HTERT RPE-1 (cell line): ENCODE data around the gene NEDD4L.
"Not testable (repeated sequence)": the region's sequence is repeated elsewhere in the genome, so short reads cannot be mapped to it uniquely, and the experiment has no call there.

ENCODE experiments used
- in situ Hi-C: fragments of 300-500 bp; cut with MboI; formaldehyde crosslinking; loops from 4 replicates; pipeline ENCODE4 v1.14.3; 2020; ENCODE audit warnings: low sequenced_read_pairs

NEDD4L gene

DNA sequence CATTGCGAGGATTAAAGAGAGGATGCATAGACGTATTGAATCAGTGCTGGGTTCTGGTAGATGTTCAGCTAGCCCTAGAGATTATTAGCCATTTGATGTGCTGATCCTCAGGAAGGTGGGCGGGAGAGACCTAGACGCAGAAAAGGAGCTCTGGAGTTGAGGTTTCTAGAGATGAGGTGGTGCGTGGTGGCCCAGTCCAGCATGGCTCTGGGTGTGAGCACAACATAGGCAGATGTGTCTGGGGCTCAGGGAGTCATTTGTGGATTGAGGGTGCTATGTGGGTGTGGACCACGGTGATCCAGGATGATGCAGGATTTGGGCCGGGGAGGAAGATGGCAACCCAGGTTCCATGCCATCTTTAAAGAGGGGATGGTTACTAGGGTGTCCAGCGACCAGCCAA is 102.1 kb downstream of the NEDD4L start:
- in situ Hi-C loops, result no loop called here

DNA sequence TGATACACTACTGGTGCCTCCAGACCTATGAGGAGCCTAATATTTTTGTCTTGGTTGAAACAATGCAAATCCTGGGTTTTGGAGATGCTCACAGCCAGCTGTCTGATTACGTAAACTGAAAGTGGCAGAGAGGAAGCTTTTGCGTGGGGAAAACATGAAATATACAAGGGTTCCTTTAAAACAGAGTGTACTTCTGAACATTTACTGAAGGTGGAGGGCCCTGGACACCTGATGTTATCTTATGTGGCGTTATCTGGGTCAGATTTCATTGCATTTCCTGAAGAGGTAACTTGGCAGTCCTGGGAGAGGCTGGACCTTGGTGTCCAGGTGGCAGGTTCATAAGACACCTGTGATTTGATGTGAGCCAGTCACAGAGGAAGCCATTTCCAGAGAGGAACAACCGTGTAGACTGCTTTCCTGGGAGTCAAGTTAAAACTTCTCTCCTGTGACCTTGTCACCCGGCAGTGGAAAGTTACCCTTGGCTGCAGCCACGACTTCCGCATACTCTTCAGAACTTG is 105.0 kb downstream of the NEDD4L start:
- in situ Hi-C loops, result no loop called here

DNA sequence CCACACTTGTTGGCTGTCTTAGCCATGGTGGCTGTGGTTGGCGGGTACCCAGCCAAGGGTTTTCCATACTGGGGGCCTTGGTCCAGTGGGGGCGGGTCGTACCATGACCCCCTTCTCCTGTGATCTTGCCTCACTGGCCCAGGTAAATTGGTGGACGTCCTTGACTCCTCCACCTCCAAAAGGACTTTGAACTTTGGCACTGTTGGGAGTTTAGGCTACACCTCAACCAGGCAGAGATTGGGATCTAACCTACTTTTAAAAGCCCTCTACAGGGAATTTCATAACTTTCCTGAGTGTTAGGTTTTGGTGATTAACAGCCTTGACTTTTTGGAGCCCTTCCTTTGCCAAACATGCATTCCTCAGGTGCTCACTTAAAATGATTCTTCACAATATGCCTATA is 106.7 kb downstream of the NEDD4L start:
- in situ Hi-C loops, result no loop called here

DNA sequence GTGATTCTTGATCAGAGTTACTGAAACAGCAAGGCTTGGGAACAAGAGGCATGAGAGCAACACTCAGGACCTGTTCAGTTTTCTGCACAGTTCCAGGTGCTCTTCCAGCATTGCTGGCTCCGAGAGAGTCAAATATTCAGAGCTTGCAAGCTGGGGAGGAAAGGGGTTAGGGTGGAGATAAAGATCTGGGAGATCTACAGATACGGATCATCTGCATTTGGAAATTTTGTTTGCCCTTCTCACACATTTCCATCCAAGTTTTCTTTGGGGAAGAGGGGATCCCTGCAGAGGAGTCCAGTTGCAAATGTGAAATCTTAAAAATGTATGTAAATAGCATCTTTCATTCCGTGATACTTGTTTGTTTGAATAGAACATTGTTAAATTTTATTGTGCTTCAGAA is 108.2 kb downstream of the NEDD4L start:
- in situ Hi-C loops, result no loop called here

DNA sequence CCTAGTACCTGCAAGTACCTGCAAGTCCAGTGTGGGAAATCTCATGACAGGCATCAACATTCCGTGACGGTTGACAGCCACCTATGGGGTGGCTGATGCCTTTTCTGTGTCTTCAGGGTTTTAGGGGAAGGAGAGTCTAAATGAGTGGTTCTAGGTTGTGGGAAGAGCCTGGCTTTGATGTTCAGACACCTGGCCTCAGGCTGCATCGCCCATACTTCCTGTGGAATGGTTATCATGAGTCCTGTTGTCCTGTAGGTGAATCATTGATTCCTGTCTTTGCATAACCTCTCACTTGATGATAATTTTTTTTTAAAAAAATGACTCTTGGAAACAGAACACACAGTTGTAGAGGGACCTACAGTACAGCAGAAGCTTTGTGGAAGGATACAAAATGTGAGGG is 108.9 kb downstream of the NEDD4L start:
- in situ Hi-C loops, result no loop called here

DNA sequence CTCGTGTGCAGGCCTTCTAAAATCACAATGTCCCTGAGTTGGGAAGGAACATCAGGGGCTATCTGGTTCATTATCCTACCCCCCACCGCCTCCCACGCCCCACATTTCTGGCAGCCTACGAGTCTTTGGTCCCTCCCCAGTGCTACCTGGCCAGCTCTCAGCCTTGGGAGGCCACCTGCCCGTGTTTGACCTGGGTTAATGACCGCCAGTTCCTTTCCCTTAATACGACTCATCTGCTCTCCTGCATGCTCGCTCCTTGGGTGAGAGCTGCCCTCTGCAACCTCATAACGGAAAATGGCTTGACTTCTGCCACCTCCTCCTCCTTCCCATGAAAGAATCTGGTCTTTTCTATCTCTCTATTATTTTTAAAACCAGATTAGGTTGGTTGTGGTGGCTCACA is 112.5 kb downstream of the NEDD4L start:
- in situ Hi-C loops, result no loop called here

DNA sequence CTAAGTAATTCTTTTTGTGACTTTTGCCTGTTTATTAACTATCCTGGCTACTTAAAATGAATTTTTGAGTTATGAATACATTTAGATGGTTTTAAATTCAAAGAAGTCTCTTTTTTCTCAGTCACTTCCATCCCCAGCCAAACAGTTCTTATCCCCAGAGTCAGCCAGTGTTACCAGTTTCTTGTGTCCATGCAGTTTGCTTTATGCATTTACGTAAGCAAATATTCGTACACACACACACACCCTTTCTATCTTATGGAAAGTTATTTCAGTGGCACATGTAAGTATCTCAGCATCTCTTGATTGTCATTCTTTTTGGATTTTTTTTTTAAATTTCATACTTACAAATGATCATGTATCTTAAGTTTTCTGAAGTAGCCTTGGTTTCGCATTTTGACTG is 113.2 kb downstream of the NEDD4L start:
- in situ Hi-C loops, result no loop called here

DNA sequence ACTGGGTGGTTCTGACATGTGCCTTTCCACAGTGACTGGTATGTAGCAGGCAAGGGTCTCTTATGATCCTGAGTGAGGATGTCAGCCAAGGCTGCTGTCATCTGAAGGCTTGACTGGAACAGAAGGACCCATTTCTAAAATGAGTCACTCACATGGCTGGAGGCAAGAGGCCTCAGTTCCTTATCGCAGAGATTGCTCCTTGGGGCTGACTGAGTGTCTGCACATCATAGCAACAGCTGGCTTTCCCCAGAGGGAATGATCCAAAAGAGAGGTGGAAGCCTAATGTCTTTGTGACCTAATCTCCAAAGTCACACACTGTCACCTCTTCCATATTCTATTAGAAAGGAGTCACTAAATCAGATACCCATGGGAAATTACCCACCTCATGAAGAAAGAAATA is 114.0 kb downstream of the NEDD4L start:
- in situ Hi-C loops, result no loop called here

DNA sequence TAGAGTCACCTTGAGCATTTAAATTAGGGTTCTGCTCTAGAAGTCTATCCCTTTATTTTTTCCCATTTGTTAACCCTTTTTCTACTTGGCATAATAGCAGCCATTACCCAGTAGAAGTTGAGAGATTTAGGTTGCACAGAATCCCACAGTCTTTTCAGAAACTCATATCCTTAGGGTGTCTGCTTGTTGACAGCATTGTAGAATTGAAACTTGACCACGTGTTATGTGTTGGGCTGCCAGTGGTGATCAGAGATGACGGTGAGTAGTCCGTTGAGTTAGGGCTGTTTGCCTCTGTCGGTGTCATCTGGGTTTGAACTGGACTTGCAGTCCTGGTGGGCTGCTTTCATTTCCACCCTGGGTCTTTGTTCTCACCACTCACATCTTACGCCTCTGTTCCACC is 114.4 kb downstream of the NEDD4L start:
- in situ Hi-C loops, result no loop called here

DNA sequence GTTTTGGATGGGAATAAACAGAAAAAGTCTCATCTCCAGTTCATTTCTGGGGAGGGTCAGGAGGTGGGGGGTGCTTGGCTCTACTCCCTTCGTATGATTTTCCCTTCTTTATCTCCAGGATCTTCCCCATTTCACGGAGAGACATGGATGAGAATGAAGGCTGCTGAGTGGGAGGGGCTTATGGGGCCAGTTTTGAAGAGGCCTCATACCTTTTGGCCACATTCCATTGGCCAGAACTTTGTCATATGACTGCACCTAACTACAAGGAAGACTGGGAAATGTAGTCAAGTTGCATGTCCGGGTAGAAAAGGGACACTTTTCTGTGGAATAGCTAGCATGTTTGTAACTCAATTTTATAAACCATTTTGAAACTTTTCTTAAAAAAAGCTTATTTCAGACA is 117.6 kb downstream of the NEDD4L start:
- in situ Hi-C loops, result no loop called here

DNA sequence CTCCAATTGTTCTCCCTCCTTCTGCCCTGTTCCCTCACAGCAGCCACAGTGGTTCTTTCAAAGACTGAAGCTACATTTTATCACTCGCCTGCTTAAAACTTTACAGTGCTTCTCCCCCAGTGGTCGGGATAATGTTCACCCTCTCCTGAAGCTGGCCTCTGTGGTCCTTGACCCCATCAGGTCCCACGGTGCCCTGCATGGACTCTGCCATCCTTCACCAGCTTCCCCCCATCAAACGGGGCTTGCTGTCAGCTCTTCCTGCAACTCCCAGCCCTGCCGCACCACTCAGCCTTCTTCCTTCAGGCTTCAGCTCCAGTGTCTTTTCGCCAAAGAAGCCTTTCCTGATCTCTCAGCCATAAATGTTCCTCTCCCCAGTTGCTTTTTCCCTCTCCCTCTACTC is 118.1 kb downstream of the NEDD4L start:
- in situ Hi-C loops, result no loop called here

DNA sequence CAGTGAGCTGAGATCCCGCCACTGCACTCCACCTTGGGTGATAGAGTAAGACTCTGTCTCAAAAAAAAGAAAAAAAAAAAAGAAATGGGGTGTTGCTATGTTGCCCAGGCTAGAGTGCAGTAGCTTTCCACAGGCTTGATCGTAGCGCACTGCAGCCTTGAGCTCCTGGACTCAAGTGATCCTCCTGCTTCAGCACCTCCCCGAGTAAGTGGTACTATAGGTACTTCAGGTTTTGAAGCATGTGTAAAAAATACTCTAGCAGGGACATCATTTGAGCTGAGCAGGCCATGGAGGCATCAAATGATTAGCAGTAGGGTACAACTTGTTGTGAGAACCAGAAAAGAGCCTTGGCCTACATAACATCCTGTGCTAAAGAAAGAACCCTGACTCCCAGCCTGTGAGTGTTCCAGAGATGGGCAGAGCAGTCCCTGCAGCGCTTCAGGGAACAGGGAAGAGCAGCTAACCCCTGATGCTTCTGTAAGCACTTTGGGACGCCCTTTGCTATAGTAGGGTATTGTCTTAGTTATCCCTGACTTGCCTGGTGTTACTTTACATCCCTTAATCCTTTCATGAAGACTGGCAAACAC is 119.1 kb downstream of the NEDD4L start:
- in situ Hi-C loops, result no loop called here

DNA sequence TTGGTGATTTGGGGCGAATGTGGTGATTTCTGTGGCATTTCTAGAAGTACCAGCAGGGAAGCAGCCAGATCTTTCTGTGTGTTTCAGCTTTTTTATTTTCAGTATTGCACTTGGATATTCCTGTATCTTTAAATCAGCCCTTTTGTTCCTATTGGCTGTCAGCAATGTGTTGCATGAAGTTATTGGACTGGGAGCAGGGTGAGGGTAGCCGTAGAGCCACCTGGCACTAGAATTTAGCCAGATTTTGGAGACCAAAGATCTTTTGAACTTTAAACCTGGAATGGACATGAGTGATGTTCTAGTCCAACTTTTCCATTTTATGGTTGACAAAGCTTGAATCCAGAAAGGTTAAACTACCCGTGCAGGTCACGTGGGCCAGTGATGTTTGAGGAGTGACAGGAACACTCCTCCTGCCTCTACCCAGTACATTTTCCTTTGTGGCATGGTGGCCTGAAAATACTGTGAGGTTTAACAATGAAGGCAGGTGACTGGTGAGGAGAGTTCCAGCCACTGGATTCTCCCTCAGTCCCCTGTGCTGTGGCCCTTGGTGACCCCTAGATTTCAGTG is 122.3 kb downstream of the NEDD4L start:
- in situ Hi-C loops, result no loop called here

DNA sequence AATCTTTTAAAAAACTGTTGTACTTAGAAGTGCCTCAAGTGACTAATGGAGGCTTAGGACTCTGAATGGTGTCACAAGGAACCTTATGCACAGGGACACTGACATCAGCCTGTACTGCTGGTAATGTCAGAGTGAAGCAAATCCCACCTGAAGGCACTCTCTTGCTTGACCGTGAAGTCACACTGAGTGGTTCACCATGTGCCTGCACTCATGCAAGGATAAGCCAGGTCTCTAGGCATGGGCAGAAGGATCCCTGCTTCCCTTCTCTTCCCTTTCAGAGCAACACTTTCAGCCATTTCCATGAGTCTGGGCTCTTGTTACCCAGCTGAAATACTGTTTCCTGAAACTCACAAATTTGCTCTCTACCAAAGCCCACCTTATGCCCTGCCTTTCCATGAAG is 123.0 kb downstream of the NEDD4L start:
- in situ Hi-C loops, result no loop called here

DNA sequence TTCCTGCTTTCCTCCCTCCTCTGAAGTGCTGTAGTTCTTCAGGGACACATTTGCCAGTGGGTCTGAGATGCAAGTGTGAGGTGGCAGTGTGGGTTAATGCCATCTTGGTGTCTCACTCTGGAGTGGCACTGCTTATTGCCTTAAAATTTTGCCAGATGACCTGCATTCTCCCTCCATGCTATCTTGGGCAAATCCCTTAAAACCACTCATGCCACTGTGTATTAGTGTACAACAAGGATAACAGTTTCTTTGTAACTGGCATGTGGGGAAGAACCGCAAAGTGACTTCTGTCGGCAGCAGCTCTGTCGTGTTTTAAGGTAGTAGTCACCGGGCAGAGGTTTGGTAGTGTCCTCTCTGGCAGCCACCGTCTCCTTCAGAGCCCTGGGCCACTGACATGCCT is 124.2 kb downstream of the NEDD4L start:
- in situ Hi-C loops, result no loop called here

DNA sequence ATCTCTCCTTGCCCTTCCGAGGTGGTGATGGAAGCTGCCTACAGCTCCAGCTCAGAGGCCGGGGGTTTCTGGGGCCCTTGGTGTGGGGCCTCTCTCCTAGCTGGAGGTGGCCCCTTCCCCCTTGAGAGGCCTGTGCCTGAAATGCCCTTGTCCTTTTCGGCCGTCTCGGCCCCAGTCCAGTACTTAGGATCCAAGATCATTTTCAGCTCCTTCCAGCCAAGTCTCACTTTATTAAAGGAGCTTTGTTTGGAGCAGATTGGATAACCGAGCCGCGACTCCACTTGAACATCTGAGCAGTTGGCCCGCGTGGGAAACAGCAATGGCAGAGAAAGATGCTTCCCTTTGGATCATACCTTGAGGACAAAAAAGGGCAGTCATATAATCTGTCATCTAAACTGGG is 125.0 kb downstream of the NEDD4L start:
- in situ Hi-C loops, result no loop called here

DNA sequence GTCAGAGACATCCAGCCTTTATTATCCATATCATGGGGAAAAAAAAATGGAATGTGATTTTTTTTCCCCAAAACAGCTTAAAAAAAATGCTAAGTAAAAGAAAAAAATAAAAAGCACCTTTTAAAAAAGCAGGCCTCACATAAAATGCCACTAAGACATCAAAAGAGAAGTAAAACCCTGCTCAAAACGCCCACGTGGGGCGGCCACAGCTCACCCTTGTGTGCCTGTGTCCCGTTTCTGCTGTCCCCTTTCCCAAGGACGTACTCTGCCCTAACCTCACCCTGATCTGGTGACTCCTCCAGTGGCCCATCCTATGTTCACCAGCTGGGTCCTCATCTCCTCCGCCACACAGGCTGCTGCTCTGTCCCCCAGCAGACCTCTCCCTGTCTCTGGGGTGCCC is 125.4 kb downstream of the NEDD4L start:
- in situ Hi-C loops, result no loop called here

DNA sequence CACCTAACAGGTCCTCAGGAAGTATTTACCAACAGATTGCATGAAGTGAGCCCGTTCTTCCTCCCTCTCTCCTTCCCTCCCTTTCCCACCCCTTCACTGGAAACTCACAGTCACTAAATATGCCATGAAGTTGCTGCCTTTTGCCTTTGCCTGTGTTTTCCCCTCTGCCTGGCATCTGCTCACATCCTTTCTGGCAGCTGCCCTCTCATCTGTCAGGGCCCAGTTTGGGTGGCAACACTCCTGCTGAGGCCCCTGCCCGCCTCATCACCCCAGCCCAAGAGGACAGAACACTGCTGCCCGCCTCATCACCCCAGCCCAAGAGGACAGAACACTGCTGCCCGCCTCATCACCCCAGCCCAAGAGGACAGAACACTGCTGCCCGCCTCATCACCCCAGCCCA is 126.0 kb downstream of the NEDD4L start:
- in situ Hi-C loops, result not testable (repeated sequence)

DNA sequence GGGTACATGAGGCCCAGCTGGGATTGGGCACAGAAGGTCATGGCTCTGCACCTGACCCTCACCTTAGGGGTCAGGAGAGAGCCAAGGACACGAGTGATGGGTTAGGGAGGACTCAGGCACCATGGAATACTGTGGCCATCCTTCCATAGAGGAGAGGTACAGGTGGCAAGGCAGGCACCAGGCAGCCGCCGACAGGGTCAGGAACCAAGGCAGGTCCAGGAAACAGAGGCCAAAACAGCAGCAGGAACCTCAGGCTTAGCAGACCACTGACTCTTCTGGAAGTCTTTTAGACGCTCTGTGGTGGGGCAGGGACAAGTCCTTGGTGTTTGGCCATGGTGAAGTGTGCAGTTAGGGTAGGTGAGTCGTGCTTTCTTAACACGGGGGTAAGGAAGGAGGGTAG is 128.0 kb downstream of the NEDD4L start:
- in situ Hi-C loops, result no loop called here

DNA sequence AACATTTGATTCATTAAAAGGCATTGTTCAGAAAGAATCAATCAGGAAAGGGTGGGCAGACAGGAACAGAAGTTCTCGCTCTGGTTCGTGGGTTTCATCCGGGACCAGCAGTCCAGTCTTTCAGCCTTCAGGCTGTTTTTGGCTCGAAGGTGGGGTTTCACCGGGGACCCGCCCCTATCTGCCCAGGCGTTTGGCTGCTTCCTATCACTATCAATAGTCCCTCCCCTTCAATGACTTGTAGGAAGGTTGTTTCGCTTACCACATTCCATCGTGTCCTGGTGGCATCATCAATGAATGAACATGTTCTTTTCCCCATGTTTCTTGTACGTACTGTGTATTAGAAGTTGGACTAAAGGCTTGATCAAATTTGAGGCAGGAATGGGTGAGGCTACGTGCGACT is 130.3 kb downstream of the NEDD4L start:
- in situ Hi-C loops, result no loop called here

DNA sequence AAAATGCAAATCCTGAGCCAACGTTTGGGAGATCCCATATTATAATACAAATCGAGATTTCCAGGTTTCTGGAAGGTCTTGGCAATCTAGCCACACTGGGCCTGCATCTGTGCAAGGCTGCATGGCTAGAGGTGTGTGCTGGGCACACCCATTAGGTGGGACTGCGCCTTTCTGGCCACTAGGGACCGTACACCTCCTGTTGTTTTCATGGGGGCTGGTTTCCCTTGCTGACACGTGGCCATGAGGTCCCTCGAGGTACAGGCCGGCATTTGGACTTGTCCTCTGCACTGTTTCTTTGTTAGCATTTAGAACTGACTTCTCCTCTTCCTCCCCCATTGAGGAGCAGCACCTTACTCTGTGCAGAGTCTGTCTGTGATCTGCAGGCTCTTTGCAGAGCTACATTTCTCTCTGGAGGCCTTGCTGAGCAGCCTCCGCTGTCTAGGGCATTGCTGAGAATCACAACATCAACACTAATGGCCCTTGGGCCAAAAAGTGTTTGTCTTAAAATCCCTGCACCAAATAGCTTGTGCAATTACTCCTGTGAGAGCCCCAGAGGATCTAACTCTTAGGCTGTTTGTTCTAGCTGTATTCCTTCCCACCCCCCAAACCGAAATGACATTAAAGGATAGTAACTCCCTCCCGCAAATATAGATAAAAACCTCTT is 131.2 kb downstream of the NEDD4L start:
- in situ Hi-C loops, result no loop called here

DNA sequence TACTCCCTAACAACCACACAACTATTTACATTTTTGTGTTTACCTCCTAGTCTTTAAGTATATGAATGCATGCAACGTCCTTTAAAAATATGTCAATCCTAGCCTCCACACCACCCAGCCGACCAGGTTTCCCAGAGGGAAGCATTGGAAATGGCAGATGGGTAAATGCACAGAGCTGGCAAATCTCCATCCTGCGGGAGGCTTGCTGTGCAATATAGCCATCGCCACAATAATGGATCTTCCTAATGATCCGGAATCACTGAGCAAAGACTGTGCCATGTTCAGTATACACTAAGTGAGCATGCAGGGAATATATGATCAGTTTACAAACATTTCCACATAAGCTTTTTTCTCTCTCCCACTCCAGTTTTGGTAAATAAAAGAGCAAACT is 131.8 kb downstream of the NEDD4L start:
- in situ Hi-C loops, result no loop called here
